HepG2 (cell line): ENCODE data around the gene TEX19. TPM values are rescaled to one million over a fixed set of nuclear protein-coding genes. Genes with fewer than 3 reads are reported as not detected.

Source experiments
- ATAC-seq: fragments of 200-7000 bp; cut with Tn5 transposase; 3 replicates; pipeline ENCODE4 v1.9.1; 2020; ENCODE audit warnings: mild to moderate bottlenecking, moderate library complexity
- BruUV-seq: library from RNA; stranded (reverse); fragments of 400-500 nt; replicated peaks from 2 replicates; lab custom pipeline; 2021; lab: Mats Ljungman, UMichigan
- CTCF ChIA-PET: fragments of 300-600 bp; formaldehyde crosslinking; extraction: SDS; loops from one replicate; lab custom pipeline; 2021; ENCODE audit warnings: low total read pairs, inconsistent platforms, low intra/inter-chr PET ratio; lab: Yijun Ruan, JAX
- POLR2A ChIA-PET: fragments of 350-600 bp; sonication (Branson Sonifier 250); formaldehyde crosslinking; loops from one replicate; lab custom pipeline; 2020; ENCODE audit warnings: antibody characterized with exemption, inconsistent platforms; lab: Yijun Ruan, JAX
- DNase-seq: peaks from one replicate; pipeline ENCODE4 v3.0.0-alpha.2; 2015; ENCODE audit warnings: low spot score
- FAIRE-seq: peaks from 3 replicates; lab custom pipeline; 2011; peaks lifted over from hg19 to GRCh38; lab: Jason Lieb, UNC
- H2AFZ ChIP-seq: one replicate; pipeline ENCODE4 v1.6.1; 2011; ENCODE audit warnings: low read length, inconsistent platforms
- H3K27ac ChIP-seq: fragments of 300-600 bp; 3 replicates; pipeline ENCODE4 v1.8.0; 2011; ENCODE audit warnings: mixed run types, mild to moderate bottlenecking, mixed read lengths, low read length, inconsistent platforms; ENCODE audit not compliant: insufficient read depth; ENCODE audit errors: extremely low read length
- H3K27me3 ChIP-seq, 2 experiments: fragments of 200-600 bp in 1 of 2; 2 replicates in 1 of 2; 3 replicates in 1 of 2; pipeline versions ENCODE4 v1.6.0 to v1.8.0; 2011; ENCODE audit warnings: low read length in 2 of 2, mild to moderate bottlenecking in 2 of 2, moderate library complexity in 2 of 2, inconsistent platforms in 1 of 2; ENCODE audit not compliant: insufficient read depth in 2 of 2, control insufficient read depth in 1 of 2
- H3K36me3 ChIP-seq, 2 experiments: fragments of 200-600 bp in 1 of 2; replicated peaks in 1 of 2; 2 replicates in 1 of 2; 3 replicates in 1 of 2; pipeline versions ENCODE4 v1.5.1 to v1.8.0; 2011; ENCODE audit warnings: low read length in 2 of 2, inconsistent platforms in 1 of 2; ENCODE audit not compliant: insufficient read depth in 2 of 2, control insufficient read depth in 1 of 2
- H3K4me1 ChIP-seq: 2 replicates; pipeline ENCODE4 v1.5.1; 2012; ENCODE audit warnings: low read length, inconsistent platforms; ENCODE audit not compliant: insufficient read depth
- H3K4me2 ChIP-seq: 2 replicates; pipeline ENCODE4 v1.6.0; 2011; ENCODE audit warnings: low read depth, low read length, inconsistent platforms
- H3K4me3 ChIP-seq, 3 experiments: fragments of 200-600 bp in 1 of 3; sonication (generic), shearing (Covaris generic) in 1 of 3; replicated peaks in 1 of 3; 2 replicates each; pipeline ENCODE4 v1.5.1; 2011 to 2016; ENCODE audit warnings: low read length in 3 of 3, inconsistent platforms in 2 of 3, low read depth in 2 of 3, mild to moderate bottlenecking in 2 of 3, control low read depth in 1 of 3, mixed read lengths in 1 of 3; ENCODE audit not compliant: insufficient read depth in 1 of 3
- H3K79me2 ChIP-seq: one replicate; pipeline ENCODE4 v1.6.1; 2011; ENCODE audit warnings: low read length, inconsistent platforms; ENCODE audit not compliant: insufficient read depth
- H3K9ac ChIP-seq: 2 replicates; pipeline ENCODE4 v1.6.0; 2011; ENCODE audit warnings: mild to moderate bottlenecking, low read depth, low read length, inconsistent platforms; ENCODE audit not compliant: insufficient read depth
- H3K9me3 ChIP-seq: 2 replicates; pipeline ENCODE4 v1.5.1; 2012; ENCODE audit warnings: mild to moderate bottlenecking, low read length
- H4K20me1 ChIP-seq: 2 replicates; pipeline ENCODE4 v1.6.0; 2011; ENCODE audit warnings: inconsistent platforms, mild to moderate bottlenecking, low read length, moderate library complexity; ENCODE audit not compliant: insufficient read depth
- MLXIP ChIP-seq: sonication (generic); formaldehyde crosslinking; IDR thresholded peaks from 2 replicates; pipeline ENCODE4 v1.9.0; 2021; ENCODE audit warnings: missing genetic modification reagents, borderline replicate concordance
- SMAD9 ChIP-seq: sonication (generic); formaldehyde crosslinking; IDR thresholded peaks from 2 replicates; pipeline ENCODE4 v1.5.1; 2020; ENCODE audit warnings: mild to moderate bottlenecking, missing genetic modification reagents
- SNAI1 ChIP-seq: sonication (generic); formaldehyde crosslinking; IDR thresholded peaks from 2 replicates; pipeline ENCODE4 v1.5.0; 2020; ENCODE audit warnings: mild to moderate bottlenecking, missing genetic modification reagents, borderline replicate concordance
- SP140L ChIP-seq: sonication (generic); formaldehyde crosslinking; IDR thresholded peaks from 2 replicates; pipeline ENCODE4 v1.4.0; 2020; ENCODE audit warnings: missing genetic modification reagents, borderline replicate concordance
- ZNF260 ChIP-seq: sonication (generic); formaldehyde crosslinking; IDR thresholded peaks from 2 replicates; pipeline ENCODE4 v1.4.0; 2020; ENCODE audit warnings: missing genetic modification reagents, low read depth, mild to moderate bottlenecking, borderline replicate concordance
- ZNF280D ChIP-seq: sonication (generic); formaldehyde crosslinking; IDR thresholded peaks from 2 replicates; pipeline ENCODE4 v1.5.1; 2020; ENCODE audit warnings: mild to moderate bottlenecking, missing genetic modification reagents
- ZNF605 ChIP-seq: sonication (generic); formaldehyde crosslinking; IDR thresholded peaks from 2 replicates; pipeline ENCODE4 v1.8.0; 2022; ENCODE audit warnings: mild to moderate bottlenecking, missing genetic modification reagents
- ZNF788 ChIP-seq: sonication (generic); formaldehyde crosslinking; IDR thresholded peaks from 2 replicates; pipeline ENCODE4 v1.5.0; 2020; ENCODE audit warnings: mild to moderate bottlenecking, missing genetic modification reagents, borderline replicate concordance
- WGBS: methylation state at CpG from one replicate; pipeline ENCODE4 v1.1.6; 2017; ENCODE audit warnings: low lambda C conversion rate; 5-methylcytosine and 5-hydroxymethylcytosine counted together
- in situ Hi-C: cut with HindIII; loops from 2 replicates; pipeline ENCODE4 v1.10.0; 2017; ENCODE audit warnings: low pct_unique_long_range_greater_than_20kb; ENCODE audit not compliant: extremely low pct_ligation_motif_present
- intact Hi-C: fragments of 100-400 bp; cut with micrococcal nuclease; formaldehyde crosslinking; loops from one replicate; pipeline ENCODE4 v1.10.0; 2022; ENCODE audit not compliant: unreplicated experiment
- polyA plus RNA-seq, 8 experiments: library from polyadenylated mRNA; depleted of rRNA in 3 of 8; stranded (reverse) in 7 of 8; unstranded in 1 of 8; fragments of >200 nt; fragmentation: Illumina TruSeq in 4 of 8; extraction: Trizol in 4 of 8; gene quantifications; 2 replicates each; pipeline versions ENCODE4 v1.2.1 to v1.2.3, GENCODE V29; 2011 to 2016; ENCODE audit warnings: low read depth in 4 of 8, missing spikeins in 1 of 8, mixed read lengths in 1 of 8; ENCODE audit not compliant: insufficient read depth in 1 of 8
- total RNA-seq, 5 experiments: library from RNA; depleted of rRNA; stranded (reverse); fragments of >200 nt; fragmentation: Illumina TruSeq; extraction: Trizol; gene quantifications; 2 replicates each; pipeline ENCODE4 v1.2.3, GENCODE V29; 2016; ENCODE audit warnings: low read depth in 1 of 5
- TF ChIP-seq, protein P1 (sequence below): sonication (generic); formaldehyde crosslinking; IDR thresholded peaks from 2 replicates; pipeline ENCODE4 v1.9.0; 2022; ENCODE audit warnings: low read depth, missing genetic modification reagents

TEX19 gene
- total and polyA plus RNA-seq, 2 of the 13 experiments (the other 11 are each of a cell fraction or from before 2014, with no cell fraction given): 1.3 to 6.0 TPM

DNA sequence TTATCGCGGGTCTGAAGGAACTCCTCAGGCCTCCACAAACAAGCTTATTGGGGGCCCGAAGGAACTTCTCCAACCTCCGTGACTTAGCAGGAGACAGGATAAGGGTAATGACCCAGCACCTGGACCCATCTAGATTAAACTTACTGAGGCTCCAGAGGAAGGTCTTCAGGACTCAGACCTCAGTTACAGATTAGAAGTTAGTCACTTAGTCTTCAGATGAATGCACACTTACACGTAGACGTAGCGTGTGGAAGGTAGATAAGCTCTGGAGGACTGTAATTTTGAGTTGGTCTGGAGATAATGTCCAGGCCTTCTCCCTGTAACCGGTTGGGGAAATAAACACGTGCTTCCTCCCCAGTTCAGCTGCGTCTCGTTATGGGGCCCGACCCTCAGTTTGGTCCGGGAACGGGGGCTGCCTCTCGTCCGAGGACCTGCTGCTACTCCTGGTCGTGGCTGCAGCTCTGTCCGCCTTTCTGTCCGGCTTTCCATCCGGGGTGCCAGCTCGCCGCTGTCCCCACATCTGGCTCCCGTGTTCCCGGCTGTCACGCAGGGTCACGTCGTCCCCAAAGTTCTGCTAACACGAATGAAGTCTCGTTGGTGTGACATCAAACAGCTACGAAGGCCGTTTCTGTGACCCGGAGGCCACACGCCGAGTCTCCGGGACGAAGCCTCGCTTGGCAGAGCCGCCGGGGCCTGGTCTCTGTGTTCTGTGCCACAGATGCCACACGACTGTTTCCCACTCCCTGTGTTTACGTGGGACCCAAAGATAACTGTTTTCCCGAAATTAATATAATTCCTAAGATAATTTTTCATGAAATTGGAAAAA lies 13.7 kb upstream of the TEX19 start (continued):
- no peak for TF ChIP-seq MLXIP (CRISPR knock-in tag)
- TF ChIP-seq, all 625 proteins: peak for 46

DNA sequence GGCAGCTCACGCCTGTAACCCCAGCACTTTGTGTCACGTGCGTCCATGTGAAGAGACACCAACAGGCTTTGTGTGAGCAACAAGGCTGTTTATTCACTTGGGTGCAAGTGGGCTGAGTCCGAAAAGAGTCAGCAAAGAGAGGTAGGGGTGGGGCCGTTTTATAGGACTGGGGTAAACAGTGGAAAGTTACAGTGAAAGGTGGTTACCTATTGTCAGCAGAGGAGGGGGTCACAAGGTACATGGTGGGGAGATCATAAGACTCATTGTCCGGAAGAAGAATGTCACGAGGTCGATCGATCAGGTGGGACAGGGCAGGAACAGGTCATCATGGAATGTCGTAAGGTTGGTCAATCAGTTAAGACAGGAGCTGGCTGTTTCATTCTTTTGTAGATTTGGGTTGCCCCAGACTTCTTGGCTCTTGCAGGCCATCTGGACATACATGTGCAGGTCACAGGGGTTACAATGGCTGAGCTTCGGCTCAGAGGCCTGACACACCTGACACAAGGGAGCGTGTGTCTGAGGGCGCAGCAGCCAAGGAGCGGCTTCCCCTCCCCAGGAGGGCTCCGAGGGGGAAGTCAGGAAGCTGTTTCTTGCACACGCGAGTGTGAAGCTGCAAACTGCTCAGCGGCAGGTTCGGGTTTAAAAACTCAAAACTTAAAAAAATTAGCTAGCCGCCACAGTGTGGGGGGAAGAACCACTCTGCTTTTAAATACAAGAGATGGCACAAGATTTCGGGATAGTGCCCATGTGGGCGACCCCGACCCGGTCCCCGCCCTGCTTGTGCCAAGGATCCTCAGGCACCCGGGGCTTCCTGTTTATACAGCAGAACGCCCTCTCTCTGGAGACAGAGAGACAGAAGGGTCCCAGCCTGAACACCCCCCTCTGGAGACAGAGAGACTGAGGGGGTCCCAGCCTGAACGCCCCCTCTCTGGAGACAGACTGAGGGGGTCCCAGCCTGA lies 12.4 kb upstream of the TEX19 start:
- ATAC-seq (peak; percentile 24), FAIRE-seq (peak; percentile 99), DNase-seq (peak; percentile 100)
- H3K36me3 ChIP-seq: no peaks in the 10 kb centered on the region
- H3K27ac ChIP-seq: peak overlapping the region; percentile 83
- no peaks in the 10 kb centered on the region for H3K27me3 ChIP-seq
- peak overlapping the region; percentile 66 for H3K9ac ChIP-seq
- in situ Hi-C loops: no loop called here
- H3K79me2 ChIP-seq: peaks cover 17% of the 10 kb centered on the region
- no peak overlapping the region; a peak in 1 of 6 replicates for H3K4me3 ChIP-seq
- ChIA-PET POLR2A (interaction anchor here (0.8 to 12.3 kb wide), 29 partner anchors 10 to 222 kb away, joined by 3 to 227 read pairs (median 5); partner anchors contain the start of genes CD7 and FOXK2), CTCF (no interaction called here)
- no peaks in the 10 kb centered on the region for H4K20me1 ChIP-seq
- H3K4me1 ChIP-seq: peaks cover 94% of the 10 kb centered on the region
- no peaks in the 10 kb centered on the region for H3K9me3 ChIP-seq
- WGBS: 25% methylated on average over 26 of the region's 28 CpGs
- BruUV-seq: TSS peak; percentile 98
- intact Hi-C loops: loop anchor here (2.0 kb wide), 1 partner anchor 66 kb away; no protein-coding TSS in a partner anchor
- H2AFZ ChIP-seq: no peak overlapping the region
- H3K4me2 ChIP-seq: peak overlapping the region; percentile 58
- TF ChIP-seq SMAD9: no peak
- peak; percentile 60; the same call in 1 of the 2 replicates for TF ChIP-seq ZNF280D
- no peak for TF ChIP-seq SP140L
- TF ChIP-seq ZNF260 (CRISPR knock-in tag): no peak
- TF ChIP-seq, protein P1, sequence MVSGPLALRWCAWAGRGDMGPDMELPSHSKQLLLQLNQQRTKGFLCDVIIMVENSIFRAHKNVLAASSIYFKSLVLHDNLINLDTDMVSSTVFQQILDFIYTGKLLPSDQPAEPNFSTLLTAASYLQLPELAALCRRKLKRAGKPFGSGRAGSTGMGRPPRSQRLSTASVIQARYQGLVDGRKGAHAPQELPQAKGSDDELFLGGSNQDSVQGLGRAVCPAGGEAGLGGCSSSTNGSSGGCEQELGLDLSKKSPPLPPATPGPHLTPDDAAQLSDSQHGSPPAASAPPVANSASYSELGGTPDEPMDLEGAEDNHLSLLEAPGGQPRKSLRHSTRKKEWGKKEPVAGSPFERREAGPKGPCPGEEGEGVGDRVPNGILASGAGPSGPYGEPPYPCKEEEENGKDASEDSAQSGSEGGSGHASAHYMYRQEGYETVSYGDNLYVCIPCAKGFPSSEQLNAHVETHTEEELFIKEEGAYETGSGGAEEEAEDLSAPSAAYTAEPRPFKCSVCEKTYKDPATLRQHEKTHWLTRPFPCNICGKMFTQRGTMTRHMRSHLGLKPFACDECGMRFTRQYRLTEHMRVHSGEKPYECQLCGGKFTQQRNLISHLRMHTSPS: peak; percentile 53; the same call in 1 of the 2 replicates
- TF ChIP-seq SNAI1 (CRISPR knock-in tag): peak; percentile 59; the same call in 1 of the 2 replicates
- no peak; the same call in none of the 2 replicates for TF ChIP-seq ZNF605 (CRISPR knock-in tag)
- peak; percentile 88; the same call in 1 of the 2 replicates for TF ChIP-seq ZNF788 (CRISPR knock-in tag)
